ENCODE results near the gene WEE2. TPM values are rescaled to one million over a fixed set of nuclear protein-coding genes. Genes with fewer than 3 reads are reported as not detected.

Gene WEE2
- total and polyA plus RNA-seq, 9 of the 15 experiments (the other 6 are each of a cell fraction or from before 2014, with no cell fraction given) = not detected

DNA sequence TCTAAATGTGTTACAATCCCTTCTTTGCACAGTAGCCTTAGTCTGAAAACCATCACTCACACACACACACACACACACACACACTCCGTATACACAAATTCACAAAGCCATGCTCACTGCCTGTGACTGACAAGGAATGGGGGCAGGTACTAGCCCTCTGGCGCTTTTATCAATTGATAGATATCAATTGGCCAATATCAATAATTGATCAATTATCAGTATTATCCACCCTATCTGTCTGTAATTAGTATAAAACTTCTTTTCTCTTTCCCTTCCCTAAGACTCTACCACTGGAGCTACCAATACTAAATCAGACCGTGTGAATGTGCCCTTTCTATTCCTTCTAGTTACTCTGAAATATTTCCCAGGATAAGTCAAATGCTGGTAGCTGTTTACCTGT is 8.3 kb upstream of the WEE2 start:
- Histone ChIP-seq H2AFZ (ENCODE audit: low read depth, low read length) (no peak overlapping the region), H3K4me3 (no peak overlapping the region), H3K4me2 (ENCODE audit: insufficient read depth, low read length) (no peak overlapping the region), H3K27me3 (ENCODE audit: control insufficient read depth in 2 of 2, insufficient read depth in 2 of 2, low read length in 2 of 2) (peaks cover 53 to 55% of the 10 kb centered on the region in 2 experiments), H3K9ac (ENCODE audit: insufficient read depth in 1 of 2, low read depth in 2 of 2, low read length in 2 of 2) (no peak overlapping the region), H3K36me3 (ENCODE audit: control insufficient read depth, insufficient read depth, low read length) (no peaks in the 10 kb centered on the region), H3K9me3 (replicated peaks; ENCODE audit: control insufficient read depth, insufficient read depth, low read depth, low read length) (no peaks in the 10 kb centered on the region), H3K79me2 (ENCODE audit: control insufficient read depth, insufficient read depth, low read length) (no peaks in the 10 kb centered on the region), H3K9me1 (ENCODE audit: control insufficient read depth, insufficient read depth, low read length) (no peaks in the 10 kb centered on the region), H3K4me1 (replicated peaks in 1 of 2; ENCODE audit: control insufficient read depth in 2 of 2, insufficient read depth in 2 of 2, low read length in 2 of 2) (peaks cover 0 to 10% of the 10 kb centered on the region in 2 experiments; a peak in 2 of 5 replicates), H3K27ac (ENCODE audit: extremely low read depth, low read depth, low read length) (no peak overlapping the region), H4K20me1 (replicated peaks; ENCODE audit: control insufficient read depth, insufficient read depth, low read length) (no peaks in the 10 kb centered on the region; the same call in none of the 2 replicates)
- POLR2A ChIA-PET = interaction anchor here (1.5 kb wide), 1 partner anchor 8 kb away, joined by 3 read pairs; the partner anchor contains the start of gene WEE2
- in situ Hi-C loops (cut with MboI) = no loop called here
- CTCF ChIA-PET (ENCODE audit: low intra/inter-chr PET ratio) = no interaction called here
- FAIRE-seq = no peak
- DNase-seq (ENCODE audit: extremely low read depth in 1 of 4, low spot score in 3 of 4) = no peak
- BruUV-seq (replicated peaks) = no TSS peak
- TF ChIP-seq, protein P1, sequence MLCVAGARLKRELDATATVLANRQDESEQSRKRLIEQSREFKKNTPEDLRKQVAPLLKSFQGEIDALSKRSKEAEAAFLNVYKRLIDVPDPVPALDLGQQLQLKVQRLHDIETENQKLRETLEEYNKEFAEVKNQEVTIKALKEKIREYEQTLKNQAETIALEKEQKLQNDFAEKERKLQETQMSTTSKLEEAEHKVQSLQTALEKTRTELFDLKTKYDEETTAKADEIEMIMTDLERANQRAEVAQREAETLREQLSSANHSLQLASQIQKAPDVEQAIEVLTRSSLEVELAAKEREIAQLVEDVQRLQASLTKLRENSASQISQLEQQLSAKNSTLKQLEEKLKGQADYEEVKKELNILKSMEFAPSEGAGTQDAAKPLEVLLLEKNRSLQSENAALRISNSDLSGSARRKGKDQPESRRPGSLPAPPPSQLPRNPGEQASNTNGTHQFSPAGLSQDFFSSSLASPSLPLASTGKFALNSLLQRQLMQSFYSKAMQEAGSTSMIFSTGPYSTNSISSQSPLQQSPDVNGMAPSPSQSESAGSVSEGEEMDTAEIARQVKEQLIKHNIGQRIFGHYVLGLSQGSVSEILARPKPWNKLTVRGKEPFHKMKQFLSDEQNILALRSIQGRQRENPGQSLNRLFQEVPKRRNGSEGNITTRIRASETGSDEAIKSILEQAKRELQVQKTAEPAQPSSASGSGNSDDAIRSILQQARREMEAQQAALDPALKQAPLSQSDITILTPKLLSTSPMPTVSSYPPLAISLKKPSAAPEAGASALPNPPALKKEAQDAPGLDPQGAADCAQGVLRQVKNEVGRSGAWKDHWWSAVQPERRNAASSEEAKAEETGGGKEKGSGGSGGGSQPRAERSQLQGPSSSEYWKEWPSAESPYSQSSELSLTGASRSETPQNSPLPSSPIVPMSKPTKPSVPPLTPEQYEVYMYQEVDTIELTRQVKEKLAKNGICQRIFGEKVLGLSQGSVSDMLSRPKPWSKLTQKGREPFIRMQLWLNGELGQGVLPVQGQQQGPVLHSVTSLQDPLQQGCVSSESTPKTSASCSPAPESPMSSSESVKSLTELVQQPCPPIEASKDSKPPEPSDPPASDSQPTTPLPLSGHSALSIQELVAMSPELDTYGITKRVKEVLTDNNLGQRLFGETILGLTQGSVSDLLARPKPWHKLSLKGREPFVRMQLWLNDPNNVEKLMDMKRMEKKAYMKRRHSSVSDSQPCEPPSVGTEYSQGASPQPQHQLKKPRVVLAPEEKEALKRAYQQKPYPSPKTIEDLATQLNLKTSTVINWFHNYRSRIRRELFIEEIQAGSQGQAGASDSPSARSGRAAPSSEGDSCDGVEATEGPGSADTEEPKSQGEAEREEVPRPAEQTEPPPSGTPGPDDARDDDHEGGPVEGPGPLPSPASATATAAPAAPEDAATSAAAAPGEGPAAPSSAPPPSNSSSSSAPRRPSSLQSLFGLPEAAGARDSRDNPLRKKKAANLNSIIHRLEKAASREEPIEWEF (CRISPR knock-in tag; IDR thresholded peaks at IDR 0.05) = peak; percentile 92
- no peak for TF ChIP-seq ZNF766 (CRISPR knock-in tag; conservative IDR thresholded peaks at IDR 0.05)
- intact Hi-C loops (cut with micrococcal nuclease) = no loop called here
- WGBS (ENCODE audit: insufficient coverage, low coverage, missing lambda C conversion rate) = 0% methylated on average over 3 of the region's 3 CpGs
- no peak for ATAC-seq

All from K562 (cell line).